ENCODE data around the gene SPOCK3.

GRCh38 chr4:167232805-167233684 is 1.2 kb downstream of the SPOCK3 start:
- TF ChIP-seq CTCF (IDR thresholded peaks at IDR 0.05; ENCODE audit: low read length) (no peak), EZH2 (IDR thresholded peaks at IDR 0.05; ENCODE audit: borderline replicate concordance, low read length) (no peak)

Measured in OCI-LY1 (cell line).